ENCODE results near the gene NOP16. TPM values are rescaled to one million over a fixed set of nuclear protein-coding genes. Genes with fewer than 3 reads are reported as not detected.

Gene NOP16
- total RNA-seq, 1 donor from 2014 or later = 12.0 TPM

- ATAC-seq = no peak
- no peak for DNase-seq (ENCODE audit: low spot score)
These were observed 375 bp downstream of the NOP16 start for GRCh38 chr5:176388003-176388443.

- DNase-seq (ENCODE audit: low spot score) (no peak), ATAC-seq (no peak)
These were observed 943 bp downstream of the NOP16 start for GRCh38 chr5:176387384-176387925.

GRCh38 chr5:176386491-176386890 is 1.9 kb downstream of the NOP16 start:
- DNase-seq (ENCODE audit: low spot score) = no peak
- no peak for ATAC-seq

- ATAC-seq = no peak
These were observed 3.4 kb downstream of the NOP16 start for GRCh38 chr5:176384991-176385390.

GRCh38 chr5:176384366-176384930 is 4.0 kb downstream of the NOP16 start:
- no peak for DNase-seq (ENCODE audit: low spot score)
- no peak for ATAC-seq

More at GRCh38 chr5:176384991-176385390, 3.4 kb downstream of the NOP16 start:
- no peak for DNase-seq (ENCODE audit: low spot score)

GRCh38 chr5:176383961-176384360 is 4.4 kb downstream of the NOP16 start:
- no peak for ATAC-seq
- DNase-seq (ENCODE audit: low spot score) = no peak

GRCh38 chr5:176383248-176383905 is 5.0 kb downstream of the NOP16 start:
- DNase-seq (ENCODE audit: low spot score) = no peak
- no peak for ATAC-seq

- no peak for ATAC-seq
- DNase-seq (ENCODE audit: low spot score) = no peak
These were observed 5.7 kb downstream of the NOP16 start for GRCh38 chr5:176382721-176383120.

- no peak for DNase-seq (ENCODE audit: low spot score)
- no peak for ATAC-seq
These were observed 6.4 kb downstream of the NOP16 start for GRCh38 chr5:176381979-176382378.

GRCh38 chr5:176381423-176381822 is 7.0 kb downstream of the NOP16 start:
- DNase-seq (ENCODE audit: low spot score) (no peak), ATAC-seq (peak; percentile 64)

GRCh38 chr5:176379881-176380280 is 8.5 kb downstream of the NOP16 start:
- no peak for DNase-seq (ENCODE audit: low spot score)
- no peak for ATAC-seq

GRCh38 chr5:176373100-176373818 is 15.1 kb downstream of the NOP16 start:
- DNase-seq (ENCODE audit: low spot score) (no peak), ATAC-seq (peak; percentile 55)

- no peak for DNase-seq (ENCODE audit: low spot score)
- peak; percentile 44 for ATAC-seq
These were observed 16.5 kb downstream of the NOP16 start for GRCh38 chr5:176371621-176372539.

GRCh38 chr5:176369934-176370711 is 18.3 kb downstream of the NOP16 start:
- DNase-seq (ENCODE audit: low spot score) (no peak), ATAC-seq (no peak)

GRCh38 chr5:176368726-176369125 is 19.7 kb downstream of the NOP16 start:
- no peak for DNase-seq (ENCODE audit: low spot score)

GRCh38 chr5:176366232-176366894 is 22.0 kb downstream of the NOP16 start:
- no peak for DNase-seq (ENCODE audit: low spot score)
- no peak for ATAC-seq

More at GRCh38 chr5:176368726-176369125, 19.7 kb downstream of the NOP16 start:
- ATAC-seq = no peak

- DNase-seq (ENCODE audit: low spot score) = peak; percentile 51
- peak; percentile 39 for ATAC-seq
These were observed 22.8 kb downstream of the NOP16 start, which contains the start of gene ARL10 for GRCh38 chr5:176365351-176366231. Gene ARL10, plus strand, starts transcription at chr5:176365487. Its CDS starts 77 bp downstream, at chr5:176365564.

- ATAC-seq = no peak
- DNase-seq (ENCODE audit: low spot score) = no peak
These were observed 23.5 kb downstream of the NOP16 start for GRCh38 chr5:176364765-176365350.

All from left lobe of liver (tissue), 2 donors.